H9 (cell line): Measurements from ENCODE around the gene KCNMA1. TPM values are rescaled to one million over a fixed set of nuclear protein-coding genes. Genes with fewer than 3 reads are reported as not detected.

Experiments used
- DNase-seq: peaks from one replicate; pipeline ENCODE4 v3.0.0-alpha.2; 2017
- H2AFZ ChIP-seq: one replicate; pipeline ENCODE4 v1.6.1; 2013; ENCODE audit warnings: mild to moderate bottlenecking, low read length, control low read depth, moderate library complexity
- H2AK5ac ChIP-seq: 2 replicates; pipeline ENCODE4 v1.6.1; 2013; ENCODE audit warnings: low read length, control low read depth, mixed read lengths; ENCODE audit not compliant: insufficient read length
- H2BK120ac ChIP-seq: one replicate; pipeline ENCODE4 v1.6.1; 2013; ENCODE audit warnings: low read depth, mild to moderate bottlenecking, low read length, control low read depth, inconsistent platforms; ENCODE audit not compliant: poor library complexity, severe bottlenecking
- H2BK12ac ChIP-seq: 2 replicates; pipeline ENCODE4 v1.6.1; 2013; ENCODE audit warnings: low read length, control low read depth, mixed read lengths, low read depth; ENCODE audit not compliant: insufficient read length
- H2BK15ac ChIP-seq: 2 replicates; pipeline ENCODE4 v1.6.1; 2013; ENCODE audit warnings: low read depth, low read length, control low read depth
- H2BK20ac ChIP-seq: one replicate; pipeline ENCODE4 v1.6.1; 2013; ENCODE audit warnings: low read depth, mild to moderate bottlenecking, low read length, control low read depth, inconsistent platforms; ENCODE audit not compliant: poor library complexity, severe bottlenecking
- H2BK5ac ChIP-seq: 2 replicates; pipeline ENCODE4 v1.6.1; 2013; ENCODE audit warnings: low read length, control low read depth, mixed read lengths; ENCODE audit not compliant: insufficient read length
- H3K14ac ChIP-seq: 2 replicates; pipeline ENCODE4 v1.6.1; 2013; ENCODE audit warnings: low read length, control low read depth; ENCODE audit not compliant: insufficient read depth
- H3K18ac ChIP-seq: 2 replicates; pipeline ENCODE4 v1.6.1; 2013; ENCODE audit warnings: low read depth, mild to moderate bottlenecking, mixed read lengths, low read length, control low read depth; ENCODE audit not compliant: insufficient read length
- H3K23ac ChIP-seq: 2 replicates; pipeline ENCODE4 v1.6.1; 2013; ENCODE audit warnings: low read length, control low read depth, mixed read lengths, low read depth; ENCODE audit not compliant: insufficient read length
- H3K23me2 ChIP-seq: 2 replicates; pipeline ENCODE4 v1.6.1; 2013; ENCODE audit warnings: low read depth, mild to moderate bottlenecking, mixed read lengths, low read length, control low read depth; ENCODE audit not compliant: insufficient read length, poor library complexity, severe bottlenecking
- H3K27ac ChIP-seq: 2 replicates; pipeline ENCODE4 v1.5.1; 2013; ENCODE audit warnings: low read length, control low read depth, mixed read lengths, low read depth; ENCODE audit not compliant: insufficient read length
- H3K27me3 ChIP-seq: 2 replicates; pipeline ENCODE4 v1.6.1; 2013; ENCODE audit warnings: low read length, control low read depth, inconsistent platforms; ENCODE audit not compliant: insufficient read depth
- H3K4ac ChIP-seq: 2 replicates; pipeline ENCODE4 v1.6.1; 2013; ENCODE audit warnings: low read depth, mild to moderate bottlenecking, control low read depth, inconsistent platforms, low read length, moderate library complexity
- H3K4me1 ChIP-seq: 2 replicates; pipeline ENCODE4 v1.6.1; 2013; ENCODE audit warnings: low read length, control low read depth, inconsistent platforms; ENCODE audit not compliant: insufficient read depth
- H3K4me2 ChIP-seq: 2 replicates; pipeline ENCODE4 v1.6.1; 2013; ENCODE audit warnings: low read length, control low read depth, mixed read lengths; ENCODE audit not compliant: insufficient read length, insufficient read depth
- H3K56ac ChIP-seq: 2 replicates; pipeline ENCODE4 v1.6.1; 2013; ENCODE audit warnings: low read depth, mild to moderate bottlenecking, mixed read lengths, low read length, control low read depth; ENCODE audit not compliant: insufficient read length
- H3K79me1 ChIP-seq: 2 replicates; pipeline ENCODE4 v1.6.1; 2013; ENCODE audit warnings: low read depth, mild to moderate bottlenecking, moderate library complexity, low read length, control low read depth, inconsistent platforms; ENCODE audit not compliant: insufficient read depth, poor library complexity, severe bottlenecking
- H3K79me2 ChIP-seq: 2 replicates; pipeline ENCODE4 v1.6.1; 2013; ENCODE audit warnings: low read length, control low read depth, inconsistent platforms; ENCODE audit not compliant: insufficient read depth
- H3K9ac ChIP-seq: 2 replicates; pipeline ENCODE4 v1.6.1; 2013; ENCODE audit warnings: low read length, control low read depth, mixed read lengths; ENCODE audit not compliant: insufficient read length; ENCODE audit errors: extremely low read depth
- H3K9me3 ChIP-seq: one replicate; pipeline ENCODE4 v1.6.1; 2013; ENCODE audit warnings: low read depth, low read length, inconsistent platforms; ENCODE audit not compliant: control insufficient read depth
- H3T11ph ChIP-seq: one replicate; pipeline ENCODE4 v1.6.1; 2013; ENCODE audit warnings: mild to moderate bottlenecking, low read length, control low read depth, inconsistent platforms
- H4K20me1 ChIP-seq: one replicate; pipeline ENCODE4 v1.6.1; 2013; ENCODE audit not compliant: control insufficient read depth, insufficient read length, insufficient read depth
- H4K5ac ChIP-seq: 2 replicates; pipeline ENCODE4 v1.6.1; 2013; ENCODE audit warnings: low read depth, mild to moderate bottlenecking, mixed read lengths, low read length, control low read depth; ENCODE audit not compliant: insufficient read length
- H4K8ac ChIP-seq: replicated peaks from 2 replicates; pipeline ENCODE4 v1.6.1; 2013; ENCODE audit warnings: low read length, control low read depth, mixed read lengths, low read depth; ENCODE audit not compliant: insufficient read length
- H4K91ac ChIP-seq: 2 replicates; pipeline ENCODE4 v1.6.1; 2013; ENCODE audit warnings: low read depth, mild to moderate bottlenecking, moderate library complexity, mixed read lengths, low read length, control low read depth; ENCODE audit not compliant: insufficient read length
- H3K27ac Mint-ChIP-seq, 3 experiments: 2 replicates in 2 of 3; 3 replicates in 1 of 3; pipeline ENCODE4 v1.8.0; 2020 to 2021; ENCODE audit warnings: mixed read lengths in 3 of 3, mild to moderate bottlenecking in 1 of 3, moderate library complexity in 1 of 3
- H3K27me3 Mint-ChIP-seq: 2 replicates; pipeline ENCODE4 v1.8.0; 2021; ENCODE audit warnings: low read depth, mild to moderate bottlenecking, moderate library complexity, mixed read lengths
- H3K36me3 Mint-ChIP-seq, 3 experiments: 2 replicates in 2 of 3; 3 replicates in 1 of 3; pipeline ENCODE4 v1.8.0; 2020 to 2021; ENCODE audit warnings: low read depth in 3 of 3, mixed read lengths in 3 of 3; ENCODE audit not compliant: insufficient read depth in 1 of 3
- H3K4me1 Mint-ChIP-seq, 2 experiments: 2 replicates each; pipeline ENCODE4 v1.8.0; 2020; ENCODE audit warnings: mixed read lengths in 2 of 2
- H3K4me3 Mint-ChIP-seq, 2 experiments: 2 replicates in 1 of 2; 3 replicates in 1 of 2; pipeline ENCODE4 v1.8.0; 2020 to 2021; ENCODE audit warnings: mild to moderate bottlenecking in 2 of 2, mixed read lengths in 2 of 2, moderate library complexity in 1 of 2
- H3K9me3 Mint-ChIP-seq, 2 experiments: 2 replicates in 1 of 2; 3 replicates in 1 of 2; pipeline ENCODE4 v1.8.0; 2020; ENCODE audit warnings: mild to moderate bottlenecking in 2 of 2, mixed read lengths in 2 of 2, moderate library complexity in 1 of 2
- whole genome bisulfite sequencing: extraction: QIAGEN DNeasy Blood & Tissue Kit; methylation state at CpG from one replicate; pipeline ENCODE4 v1.1.7; 2013; ENCODE audit warnings: missing lambda C conversion rate, low lambda C conversion rate, mixed read lengths; ENCODE audit not compliant: insufficient read length; ENCODE audit errors: extremely low coverage; 5-methylcytosine and 5-hydroxymethylcytosine counted together
- total RNA-seq: library from RNA; stranded (reverse); gene quantifications from 2 replicates; pipeline ENCODE4 v1.2.1, GENCODE V29; 2021
- TF ChIP-seq, protein P1 (sequence below): fragments of 200-600 bp; sonication (generic); conservative IDR thresholded peaks from 3 replicates; pipeline ENCODE4 v1.8.0; 2021; ENCODE audit warnings: antibody characterized with exemption, mild to moderate bottlenecking

The KCNMA1 gene
- total RNA-seq, 1 experiment from 2014 or later, result 2.0 TPM

DNA sequence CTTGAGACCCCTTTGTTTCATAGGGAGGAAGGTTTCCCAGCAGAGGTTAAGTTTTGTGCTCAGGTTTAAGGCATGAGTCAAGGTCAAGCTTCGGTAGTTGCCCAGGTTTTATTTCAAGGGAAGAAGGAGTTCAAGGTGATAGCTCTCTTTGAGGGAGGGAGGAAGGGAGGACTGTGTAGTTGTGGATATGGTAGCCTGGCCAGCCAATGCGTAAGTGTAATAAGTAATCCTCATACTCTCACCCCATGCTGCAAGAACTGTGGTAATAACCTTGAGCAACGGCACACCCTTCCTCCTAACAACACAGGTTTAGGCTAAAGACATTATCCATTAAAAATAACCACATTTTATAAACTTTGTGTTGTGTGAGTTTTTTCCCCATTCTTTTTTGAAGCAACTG lies 478.9 kb downstream of the KCNMA1 start:
- no peak overlapping the region for H2BK120ac ChIP-seq
- no peak overlapping the region for H2AK5ac ChIP-seq
- no peaks in the 10 kb centered on the region for H3K79me1 ChIP-seq
- no peaks in the 10 kb centered on the region for H3K4me1 ChIP-seq
- Mint-ChIP-seq H3K4me3 (no peak overlapping the region), H3K27ac (no peak overlapping the region), H3K36me3 (no peaks in the 10 kb centered on the region), H3K9me3 (no peaks in the 10 kb centered on the region), H3K4me1 (peaks cover 5 to 7% of the 10 kb centered on the region in 2 experiments; a peak in 3 of 4 replicates), H3K27me3 (peaks cover 3% of the 10 kb centered on the region; the same call in 1 of the 2 replicates)
- no peak overlapping the region for H3K27ac ChIP-seq
- no peak overlapping the region for H2AFZ ChIP-seq
- H4K20me1 ChIP-seq, result no peaks in the 10 kb centered on the region
- no peak overlapping the region for H3K9ac ChIP-seq
- no peak overlapping the region for H3K4me2 ChIP-seq
- no peaks in the 10 kb centered on the region for H3K9me3 ChIP-seq
- no peaks in the 10 kb centered on the region for H3K23me2 ChIP-seq
- H3K27me3 ChIP-seq, result no peaks in the 10 kb centered on the region
- H4K5ac ChIP-seq, result no peak overlapping the region
- no peak overlapping the region for H3K23ac ChIP-seq
- H2BK20ac ChIP-seq, result no peak overlapping the region
- WGBS, result no CpG with 5 or more reads among the region's 3 CpGs
- no peak overlapping the region for H3T11ph ChIP-seq
- no peak overlapping the region for H3K14ac ChIP-seq
- no peak overlapping the region for H2BK5ac ChIP-seq
- H3K56ac ChIP-seq, result no peak overlapping the region
- no peak overlapping the region for H2BK12ac ChIP-seq
- H3K79me2 ChIP-seq, result no peaks in the 10 kb centered on the region
- H4K8ac ChIP-seq, result no peak overlapping the region
- H2BK15ac ChIP-seq, result no peak overlapping the region
- H4K91ac ChIP-seq, result no peak overlapping the region
- H3K18ac ChIP-seq, result no peak overlapping the region
- no peak for DNase-seq
- no peak overlapping the region for H3K4ac ChIP-seq
- TF ChIP-seq, protein P1, sequence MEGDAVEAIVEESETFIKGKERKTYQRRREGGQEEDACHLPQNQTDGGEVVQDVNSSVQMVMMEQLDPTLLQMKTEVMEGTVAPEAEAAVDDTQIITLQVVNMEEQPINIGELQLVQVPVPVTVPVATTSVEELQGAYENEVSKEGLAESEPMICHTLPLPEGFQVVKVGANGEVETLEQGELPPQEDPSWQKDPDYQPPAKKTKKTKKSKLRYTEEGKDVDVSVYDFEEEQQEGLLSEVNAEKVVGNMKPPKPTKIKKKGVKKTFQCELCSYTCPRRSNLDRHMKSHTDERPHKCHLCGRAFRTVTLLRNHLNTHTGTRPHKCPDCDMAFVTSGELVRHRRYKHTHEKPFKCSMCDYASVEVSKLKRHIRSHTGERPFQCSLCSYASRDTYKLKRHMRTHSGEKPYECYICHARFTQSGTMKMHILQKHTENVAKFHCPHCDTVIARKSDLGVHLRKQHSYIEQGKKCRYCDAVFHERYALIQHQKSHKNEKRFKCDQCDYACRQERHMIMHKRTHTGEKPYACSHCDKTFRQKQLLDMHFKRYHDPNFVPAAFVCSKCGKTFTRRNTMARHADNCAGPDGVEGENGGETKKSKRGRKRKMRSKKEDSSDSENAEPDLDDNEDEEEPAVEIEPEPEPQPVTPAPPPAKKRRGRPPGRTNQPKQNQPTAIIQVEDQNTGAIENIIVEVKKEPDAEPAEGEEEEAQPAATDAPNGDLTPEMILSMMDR, result no peak
